ENCODE measurements around the gene CYSLTR1. TPM values are rescaled to one million over a fixed set of nuclear protein-coding genes. Genes with fewer than 3 reads are reported as not detected.

CYSLTR1 gene
- total RNA-seq, 1 experiment from 2014 or later: not detected

GRCh38 chrX:78321809-78322208 is 5.6 kb downstream of the CYSLTR1 start:
- Histone ChIP-seq H3K9me2 (ENCODE audit: insufficient read depth) (no peaks in the 10 kb centered on the region), H3K36me3 (ENCODE audit: low read depth) (no peaks in the 10 kb centered on the region), H3K4me3 (no peak overlapping the region), H3K27ac (no peak overlapping the region), H4K20me1 (ENCODE audit: insufficient read depth) (no peaks in the 10 kb centered on the region), H3F3A (ENCODE audit: insufficient read depth, low read depth) (no peaks in the 10 kb centered on the region), H3K27me3 (ENCODE audit: insufficient read depth, low read depth) (no peaks in the 10 kb centered on the region), H2AFZ (no peak overlapping the region), H3K9me3 (ENCODE audit: insufficient read depth, low read depth) (no peaks in the 10 kb centered on the region), H3K79me2 (ENCODE audit: low read depth) (no peaks in the 10 kb centered on the region), H3K4me1 (replicated peaks; ENCODE audit: insufficient read depth) (no peaks in the 10 kb centered on the region), H3K4me2 (no peak overlapping the region)
- ChIA-PET CTCF (no interaction called here), POLR2A (ENCODE audit: unreplicated experiment) (no interaction called here)
- TF ChIP-seq EZH2 (IDR thresholded peaks at IDR 0.05; ENCODE audit: low read depth): no peak
- TF ChIP-seq CTCF (conservative IDR thresholded peaks at IDR 0.05): no peak
- no peak for DNase-seq
- intact Hi-C loops (cut with micrococcal nuclease; ENCODE audit: unreplicated experiment): no loop called here
- BruUV-seq (replicated peaks): no TSS peak

- Histone ChIP-seq H3K36me3 (ENCODE audit: low read depth) (no peaks in the 10 kb centered on the region), H3K27me3 (ENCODE audit: insufficient read depth, low read depth) (no peaks in the 10 kb centered on the region), H4K20me1 (ENCODE audit: insufficient read depth) (no peaks in the 10 kb centered on the region), H3K4me3 (no peak overlapping the region), H3F3A (ENCODE audit: insufficient read depth, low read depth) (no peaks in the 10 kb centered on the region), H3K9me2 (ENCODE audit: insufficient read depth) (no peaks in the 10 kb centered on the region), H3K9me3 (ENCODE audit: insufficient read depth, low read depth) (no peaks in the 10 kb centered on the region), H3K27ac (no peak overlapping the region), H3K4me1 (replicated peaks; ENCODE audit: insufficient read depth) (no peaks in the 10 kb centered on the region), H2AFZ (no peak overlapping the region), H3K79me2 (ENCODE audit: low read depth) (no peaks in the 10 kb centered on the region), H3K4me2 (no peak overlapping the region)
- no TSS peak for BruUV-seq (replicated peaks)
- intact Hi-C loops (cut with micrococcal nuclease; ENCODE audit: unreplicated experiment): no loop called here
- TF ChIP-seq CTCF (conservative IDR thresholded peaks at IDR 0.05): no peak
- no peak for TF ChIP-seq EZH2 (IDR thresholded peaks at IDR 0.05; ENCODE audit: low read depth)
- ChIA-PET POLR2A (ENCODE audit: unreplicated experiment) (no interaction called here), CTCF (no interaction called here)
- DNase-seq: no peak
Observed at GRCh38 chrX:78316265-78316664, 11.1 kb downstream of the CYSLTR1 start.

GRCh38 chrX:78315745-78316144 is 11.7 kb downstream of the CYSLTR1 start:
- TF ChIP-seq CTCF (conservative IDR thresholded peaks at IDR 0.05) (no peak), EZH2 (IDR thresholded peaks at IDR 0.05; ENCODE audit: low read depth) (no peak)
- ChIA-PET POLR2A (ENCODE audit: unreplicated experiment) (no interaction called here), CTCF (no interaction called here)
- Histone ChIP-seq H3K27ac (no peak overlapping the region), H3K27me3 (ENCODE audit: insufficient read depth, low read depth) (no peaks in the 10 kb centered on the region), H3K9me2 (ENCODE audit: insufficient read depth) (no peaks in the 10 kb centered on the region), H2AFZ (no peak overlapping the region), H3K36me3 (ENCODE audit: low read depth) (no peaks in the 10 kb centered on the region), H4K20me1 (ENCODE audit: insufficient read depth) (no peaks in the 10 kb centered on the region), H3K9me3 (ENCODE audit: insufficient read depth, low read depth) (no peaks in the 10 kb centered on the region), H3K4me3 (no peak overlapping the region), H3K4me2 (no peak overlapping the region), H3K79me2 (ENCODE audit: low read depth) (no peaks in the 10 kb centered on the region), H3K4me1 (replicated peaks; ENCODE audit: insufficient read depth) (no peaks in the 10 kb centered on the region), H3F3A (ENCODE audit: insufficient read depth, low read depth) (no peaks in the 10 kb centered on the region)
- no peak for DNase-seq
- BruUV-seq (replicated peaks): no TSS peak
- intact Hi-C loops (cut with micrococcal nuclease; ENCODE audit: unreplicated experiment): no loop called here

All from PC-9 (cell line).